G401 (cell line): Measurements from ENCODE around the gene ECSCR. TPM values are rescaled to one million over a fixed set of nuclear protein-coding genes. Genes with fewer than 3 reads are reported as not detected.

ENCODE experiments used
- DNase-seq: peaks from one replicate; pipeline ENCODE4 v3.0.0-alpha.2; 2015; ENCODE audit warnings: low spot score
- in situ Hi-C: cut with HindIII; loops from 2 replicates; pipeline ENCODE4 v1.10.0; 2016; ENCODE audit warnings: low sequenced_read_pairs, mixed read lengths
- total RNA-seq: library from RNA; depleted of rRNA; stranded (reverse); fragments of >200 nt; shearing (Covaris generic); gene quantifications from 2 replicates; pipeline ENCODE4 v1.2.3, GENCODE V29; 2014; rRNA removed

The ECSCR gene
- total RNA-seq, 1 experiment from 2014 or later, result 6.3 TPM

DNA sequence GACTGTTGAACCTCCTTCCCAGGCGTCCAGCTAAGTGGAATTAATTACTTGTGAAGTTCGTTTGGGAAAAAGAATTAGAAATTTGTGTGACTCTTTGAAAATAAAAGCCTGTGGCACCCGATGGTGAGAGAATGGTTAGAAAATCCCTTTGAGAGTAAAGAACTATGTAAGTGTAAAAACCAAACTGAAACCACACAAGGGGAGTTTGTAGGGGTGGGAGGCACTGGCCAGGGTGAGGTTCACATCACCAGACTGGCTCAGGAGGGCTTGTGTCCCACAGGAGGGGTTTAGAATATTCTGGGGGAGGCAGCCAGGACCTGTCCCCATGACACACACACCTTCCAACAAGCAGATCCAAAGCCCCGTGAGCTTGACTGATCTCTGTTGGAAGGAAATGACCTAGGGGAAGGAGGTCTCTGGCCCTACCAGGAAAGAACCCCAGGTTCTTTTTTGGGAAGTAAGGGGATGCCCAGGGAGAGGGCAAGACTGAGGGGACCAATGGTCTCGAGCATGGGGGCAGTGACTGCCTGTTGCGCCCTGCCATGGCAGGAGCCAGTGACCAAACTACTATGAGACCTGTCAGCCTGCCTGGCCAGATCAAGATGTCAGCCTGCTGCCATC is 62.9 kb downstream of the ECSCR start:
- in situ Hi-C loops, result no loop called here
- no peak for DNase-seq

Other genes with a start within 250 kb of the ECSCR start
- 251 and 346 TPM in 2 replicates for gene MATR3, start 169.0 kb downstream of the ECSCR start, total RNA-seq
- gene PAIP2, start 120.9 kb downstream of the ECSCR start, total RNA-seq, result 70.2 and 79.6 TPM in 2 replicates
- not detected in 2 replicates for gene SLC23A1, start 79.4 kb downstream of the ECSCR start, total RNA-seq
- gene MZB1, start 72.8 kb downstream of the ECSCR start, total RNA-seq, result not detected in 2 replicates
- gene PROB1, start 67.6 kb downstream of the ECSCR start, total RNA-seq, result 0.55 and 0.78 TPM in 2 replicates
- gene SPATA24, start 58.7 kb downstream of the ECSCR start, total RNA-seq, result 10.6 and 24.7 TPM in 2 replicates
- gene DNAJC18, start 23.2 kb downstream of the ECSCR start, total RNA-seq, result 4.1 and 18.8 TPM in 2 replicates
- gene SMIM33, start 8.3 kb upstream of the ECSCR start, total RNA-seq, result not detected in 2 replicates
- 23.1 and 49.2 TPM in 2 replicates for gene STING1, start 20.0 kb upstream of the ECSCR start, total RNA-seq
- gene UBE2D2, start 98.6 kb upstream of the ECSCR start, total RNA-seq, result 134 and 140 TPM in 2 replicates
- 280 and 322 TPM in 2 replicates for gene CXXC5, start 185.6 kb upstream of the ECSCR start, total RNA-seq